Endothelial cell of umbilical vein (primary cell): ENCODE data around the gene CFAP141. TPM values are rescaled to one million over a fixed set of nuclear protein-coding genes. Genes with fewer than 3 reads are reported as not detected.

Source experiments
- BruUV-seq: library from RNA; stranded (reverse); fragments of 400-500 nt; replicated peaks from 2 replicates; lab custom pipeline; 2021; lab: Mats Ljungman, UMichigan
- CTCF ChIA-PET: fragments of 300-600, 350-600 bp; sonication (Branson Sonifier 250); formaldehyde crosslinking; loops from one replicate; lab custom pipeline; 2021; ENCODE audit warnings: antibody characterized with exemption, inconsistent platforms; lab: Charles Lee
- POLR2A ChIA-PET: fragments of 300-600, 350-600 bp; sonication (Branson Sonifier 250); formaldehyde crosslinking; loops from one replicate; lab custom pipeline; 2021; ENCODE audit warnings: antibody characterized with exemption, inconsistent platforms; lab: Charles Lee
- DNase-seq: peaks from one replicate; pipeline ENCODE4 v3.0.0-alpha.2; 2011; ENCODE audit warnings: low read depth, low spot score
- FAIRE-seq: peaks from 2 replicates; lab custom pipeline; 2011; peaks lifted over from hg19 to GRCh38; lab: Jason Lieb, UNC
- H2AFZ ChIP-seq: 2 replicates; pipeline ENCODE4 v1.6.0; 2012; ENCODE audit warnings: low read depth, low read length, control low read depth, inconsistent platforms
- H3K27ac ChIP-seq: 2 replicates; pipeline ENCODE4 v1.5.1; 2011; ENCODE audit warnings: low read depth, mild to moderate bottlenecking, control low read depth, low read length, moderate library complexity; ENCODE audit not compliant: insufficient read depth
- H3K27me3 ChIP-seq, 2 experiments: 2 replicates each; pipeline versions ENCODE4 v1.6.0 to v1.6.1; 2011; ENCODE audit warnings: low read length in 2 of 2, mixed read lengths in 1 of 2; ENCODE audit not compliant: control insufficient read depth in 2 of 2, insufficient read depth in 2 of 2
- H3K36me3 ChIP-seq, 2 experiments: 2 replicates in 1 of 2; 3 replicates in 1 of 2; pipeline ENCODE4 v1.5.1; 2011; ENCODE audit warnings: low read length in 2 of 2, mild to moderate bottlenecking in 1 of 2, moderate library complexity in 1 of 2; ENCODE audit not compliant: control insufficient read depth in 2 of 2, insufficient read depth in 2 of 2; ENCODE audit errors: extremely low read depth in 1 of 2
- H3K4me1 ChIP-seq: 3 replicates; pipeline ENCODE4 v1.5.1; 2011; ENCODE audit warnings: mild to moderate bottlenecking, low read length; ENCODE audit not compliant: control insufficient read depth, insufficient read depth; ENCODE audit errors: extremely low read depth
- H3K4me2 ChIP-seq: 2 replicates; pipeline ENCODE4 v1.6.1; 2011; ENCODE audit warnings: low read length, control low read depth, mixed read lengths; ENCODE audit not compliant: insufficient read depth
- H3K4me3 ChIP-seq, 3 experiments: fragments of 200-600 bp in 1 of 3; sonication (generic), shearing (Covaris generic) in 1 of 3; replicated peaks in 1 of 3; 2 replicates each; pipeline ENCODE4 v1.5.1; 2011 to 2016; ENCODE audit warnings: control low read depth in 3 of 3, low read length in 3 of 3, mild to moderate bottlenecking in 2 of 3, inconsistent platforms in 1 of 3, low read depth in 1 of 3, moderate library complexity in 1 of 3; ENCODE audit not compliant: insufficient read depth in 1 of 3
- H3K79me2 ChIP-seq: 2 replicates; pipeline ENCODE4 v1.6.0; 2012; ENCODE audit warnings: low read length, inconsistent platforms; ENCODE audit not compliant: control insufficient read depth, insufficient read depth
- H3K9ac ChIP-seq: replicated peaks from 2 replicates; pipeline ENCODE3; 2011; ENCODE audit warnings: low read length, control low read depth; ENCODE audit not compliant: insufficient read depth; ENCODE audit errors: extremely low read depth
- H3K9me1 ChIP-seq: replicated peaks from 3 replicates; pipeline ENCODE4 v1.6.0; 2011; ENCODE audit warnings: mild to moderate bottlenecking, low read length; ENCODE audit not compliant: control insufficient read depth, insufficient read depth; ENCODE audit errors: extremely low read depth
- H3K9me3 ChIP-seq: replicated peaks from 2 replicates; pipeline ENCODE4 v1.5.1; 2012; ENCODE audit warnings: low read length, inconsistent platforms; ENCODE audit not compliant: control insufficient read depth, insufficient read depth
- H4K20me1 ChIP-seq: replicated peaks from 2 replicates; pipeline ENCODE3; 2011; ENCODE audit warnings: mild to moderate bottlenecking, low read length; ENCODE audit not compliant: control insufficient read depth, insufficient read depth; ENCODE audit errors: extremely low read depth
- CTCF ChIP-seq, 2 donors: IDR thresholded peaks; 1 replicate in 1 of 2; 2 replicates in 1 of 2; pipeline ENCODE4 v1.5.1; 2011; ENCODE audit warnings: low read length in 2 of 2, mild to moderate bottlenecking in 2 of 2, moderate library complexity in 2 of 2, control low read depth in 1 of 2, inconsistent platforms in 1 of 2, low read depth in 1 of 2; ENCODE audit not compliant: insufficient read depth in 1 of 2; ENCODE audit errors: extremely low read depth in 1 of 2
- EZH2 ChIP-seq: IDR thresholded peaks from 2 replicates; pipeline ENCODE4 v1.6.1; 2012; ENCODE audit warnings: borderline replicate concordance, low read depth, mild to moderate bottlenecking, moderate library complexity, low read length, inconsistent platforms; ENCODE audit not compliant: severe bottlenecking
- FOS ChIP-seq: IDR thresholded peaks from 2 replicates; pipeline ENCODE4 v1.6.1; 2011; ENCODE audit warnings: mild to moderate bottlenecking, low read length, moderate library complexity, borderline replicate concordance; ENCODE audit not compliant: insufficient read depth
- GATA2 ChIP-seq: IDR thresholded peaks from 2 replicates; pipeline ENCODE4 v1.7.0; 2011; ENCODE audit warnings: low read depth, mild to moderate bottlenecking, moderate library complexity, mixed read lengths, low read length; ENCODE audit not compliant: insufficient read length, insufficient read depth
- JUN ChIP-seq: IDR thresholded peaks from 2 replicates; pipeline ENCODE4 v1.6.1; 2011; ENCODE audit warnings: borderline replicate concordance, low read depth; ENCODE audit not compliant: insufficient read length, insufficient read depth
- MAX ChIP-seq: IDR thresholded peaks from 2 replicates; pipeline ENCODE4 v1.6.1; 2011; ENCODE audit not compliant: insufficient read depth, insufficient read length
- MYC ChIP-seq: IDR thresholded peaks from one replicate; pipeline ENCODE4 v1.6.1; 2011; ENCODE audit warnings: mild to moderate bottlenecking, low read depth, low read length
- POLR2A ChIP-seq: IDR thresholded peaks from 2 replicates; pipeline ENCODE4 v1.6.1; 2012; ENCODE audit warnings: low read depth, mild to moderate bottlenecking, control low read depth, low read length
- POLR2AphosphoS5 ChIP-seq: IDR thresholded peaks from 2 replicates; pipeline ENCODE4 v1.6.1; 2012; ENCODE audit warnings: low read depth, mild to moderate bottlenecking, control low read depth, low read length, moderate library complexity; ENCODE audit not compliant: insufficient read depth
- dilution Hi-C: fragments of 300-500 bp; cut with MboI; formaldehyde crosslinking; loops from one replicate; pipeline ENCODE4 v1.15.0; 2019; ENCODE audit warnings: low sequenced_read_pairs; ENCODE audit not compliant: extremely low pct_ligation_motif_present
- intact Hi-C: fragments of 100-400 bp; cut with micrococcal nuclease; formaldehyde crosslinking; loops from one replicate; pipeline ENCODE4 v1.10.0; 2022
- polyA plus RNA-seq, 4 experiments: library from polyadenylated mRNA; depleted of rRNA in 3 of 4; stranded (reverse) in 3 of 4; unstranded in 1 of 4; fragments of >200 nt; gene quantifications; 2 replicates each; pipeline versions ENCODE4 v1.2.1 to v1.2.3, GENCODE V29; 2011 to 2012; ENCODE audit warnings: missing spikeins in 1 of 4
- total RNA-seq: library from RNA; stranded (reverse); gene quantifications from 2 replicates; pipeline ENCODE4 v1.2.3, GENCODE V29; 2021

The CFAP141 gene
- total and polyA plus RNA-seq, 2 donors (not counting 3 experiments of a cell fraction or from before 2014, with no cell fraction given) = not detected

GRCh38 chr1:154208677-154209388 lies 2.7 kb upstream of the CFAP141 start:
- DNase-seq = no peak

More at GRCh38 chr1:154208677-154209388, 2.7 kb upstream of the CFAP141 start:
- no peak for FAIRE-seq
- H3K27ac ChIP-seq = no peak overlapping the region
- ChIA-PET POLR2A (no interaction called here), CTCF (interaction anchor here (2.4 kb wide), 1 partner anchor 10 kb away, joined by 13 read pairs; no protein-coding TSS in a partner anchor)
- H3K9me1 ChIP-seq = no peaks in the 10 kb centered on the region
- H3K4me1 ChIP-seq = no peaks in the 10 kb centered on the region
- no TSS peak for BruUV-seq
- intact Hi-C loops = no loop called here
- no peaks in the 10 kb centered on the region for H4K20me1 ChIP-seq
- H2AFZ ChIP-seq = no peak overlapping the region
- no peak overlapping the region for H3K4me2 ChIP-seq
- no peaks in the 10 kb centered on the region for H3K27me3 ChIP-seq
- peaks cover 23 to 41% of the 10 kb centered on the region in 2 experiments for H3K36me3 ChIP-seq
- no peaks in the 10 kb centered on the region for H3K9me3 ChIP-seq
- no peak overlapping the region for H3K4me3 ChIP-seq
- H3K79me2 ChIP-seq = no peaks in the 10 kb centered on the region
- no peak overlapping the region for H3K9ac ChIP-seq
- dilution Hi-C loops = no loop called here
- TF ChIP-seq MAX = no peak
- TF ChIP-seq MYC = no peak
- TF ChIP-seq EZH2 = no peak
- TF ChIP-seq FOS = no peak
- no peak for TF ChIP-seq POLR2AphosphoS5
- TF ChIP-seq POLR2A = no peak
- no peak for TF ChIP-seq JUN
- no peak for TF ChIP-seq GATA2
- no peak for TF ChIP-seq CTCF (IDR thresholded peaks at IDR 0.05; ENCODE audit: extremely low read depth in 1 of 2, insufficient read depth in 1 of 2, low read depth in 1 of 2, low read length in 2 of 2)
